HG03280 (cell line): ENCODE data around the gene MAST2.
"Not testable (repeated sequence)": the region's sequence is repeated elsewhere in the genome, so short reads cannot be mapped to it uniquely, and the experiment has no call there.

ENCODE experiments used
- ATAC-seq: cut with Tn5 transposase; IDR thresholded peaks from one replicate; pipeline ENCODE4 v1.9.1; 2021; ENCODE audit warnings: mild to moderate bottlenecking, moderate library complexity; ENCODE audit not compliant: unreplicated experiment

MAST2 gene

GRCh38 chr1:45930258-45931150 lies 127.1 kb downstream of the MAST2 start:
- no peak for ATAC-seq

GRCh38 chr1:45932205-45932604 lies 128.8 kb downstream of the MAST2 start:
- ATAC-seq: not testable (repeated sequence)

DNA sequence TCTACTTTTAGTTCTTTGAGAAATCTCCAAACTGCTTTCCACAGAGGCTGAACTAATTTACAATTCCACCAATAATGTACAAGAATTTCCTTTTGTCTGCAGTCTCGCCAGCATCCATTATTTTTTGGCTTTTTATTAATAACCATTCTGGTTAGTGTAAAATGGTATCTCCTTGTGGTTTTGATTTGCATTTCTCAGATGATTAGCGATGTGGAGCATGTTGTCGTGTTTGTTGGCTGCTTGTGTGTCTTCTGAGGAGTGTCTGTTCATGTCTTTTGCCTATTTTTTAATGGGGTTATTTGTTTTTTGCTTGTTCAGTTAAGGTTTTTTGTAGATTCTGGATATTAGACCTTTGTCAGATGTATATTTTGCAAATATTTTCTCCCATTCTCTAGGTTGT lies 131.5 kb downstream of the MAST2 start:
- ATAC-seq: no peak

DNA sequence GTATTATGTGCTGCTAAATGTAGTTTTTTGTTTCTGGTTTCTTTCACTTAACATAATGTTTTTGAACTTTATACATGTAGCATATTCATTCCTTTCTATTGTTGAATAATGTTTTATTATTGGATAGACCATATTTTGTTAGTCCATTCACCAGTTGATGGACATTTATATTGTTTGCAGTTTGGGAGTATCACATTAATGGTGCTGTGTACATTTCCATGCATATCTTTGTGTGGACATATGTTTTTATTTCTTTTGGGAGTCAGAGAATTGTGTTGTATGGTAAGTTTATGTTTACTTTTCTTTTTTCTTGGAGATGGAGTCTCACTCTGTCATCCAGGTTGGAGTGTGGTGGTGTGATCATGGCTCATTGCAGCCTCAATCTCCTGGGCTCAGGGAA lies 134.6 kb downstream of the MAST2 start:
- no peak for ATAC-seq

DNA sequence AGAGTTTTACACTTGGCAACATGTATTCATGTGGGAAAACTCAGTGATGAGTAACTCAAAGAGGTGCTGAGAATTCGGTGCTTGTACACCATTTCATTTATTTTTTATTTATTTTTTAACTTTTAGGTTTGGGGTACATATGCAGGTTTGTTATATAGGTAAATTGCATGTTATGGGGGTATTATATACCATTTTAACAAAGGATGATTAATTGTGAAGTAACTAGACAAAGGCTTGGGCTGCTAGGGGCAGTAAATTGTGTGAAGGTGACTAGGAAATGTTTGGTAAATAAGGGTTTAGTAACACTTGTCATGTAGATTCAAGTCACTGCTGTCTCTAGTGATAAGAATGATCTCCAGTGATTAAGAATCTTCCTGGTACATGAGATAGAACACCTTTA lies 139.0 kb downstream of the MAST2 start:
- ATAC-seq: no peak

- no peak for ATAC-seq
Measured at GRCh38 chr1:45943185-45943584, 139.8 kb downstream of the MAST2 start.

GRCh38 chr1:45945426-45945825 lies 142.0 kb downstream of the MAST2 start:
- ATAC-seq: no peak

GRCh38 chr1:45949462-45949861 lies 146.1 kb downstream of the MAST2 start:
- not testable (repeated sequence) for ATAC-seq

- ATAC-seq: no peak
Measured at GRCh38 chr1:45952072-45952471, 148.7 kb downstream of the MAST2 start.

DNA sequence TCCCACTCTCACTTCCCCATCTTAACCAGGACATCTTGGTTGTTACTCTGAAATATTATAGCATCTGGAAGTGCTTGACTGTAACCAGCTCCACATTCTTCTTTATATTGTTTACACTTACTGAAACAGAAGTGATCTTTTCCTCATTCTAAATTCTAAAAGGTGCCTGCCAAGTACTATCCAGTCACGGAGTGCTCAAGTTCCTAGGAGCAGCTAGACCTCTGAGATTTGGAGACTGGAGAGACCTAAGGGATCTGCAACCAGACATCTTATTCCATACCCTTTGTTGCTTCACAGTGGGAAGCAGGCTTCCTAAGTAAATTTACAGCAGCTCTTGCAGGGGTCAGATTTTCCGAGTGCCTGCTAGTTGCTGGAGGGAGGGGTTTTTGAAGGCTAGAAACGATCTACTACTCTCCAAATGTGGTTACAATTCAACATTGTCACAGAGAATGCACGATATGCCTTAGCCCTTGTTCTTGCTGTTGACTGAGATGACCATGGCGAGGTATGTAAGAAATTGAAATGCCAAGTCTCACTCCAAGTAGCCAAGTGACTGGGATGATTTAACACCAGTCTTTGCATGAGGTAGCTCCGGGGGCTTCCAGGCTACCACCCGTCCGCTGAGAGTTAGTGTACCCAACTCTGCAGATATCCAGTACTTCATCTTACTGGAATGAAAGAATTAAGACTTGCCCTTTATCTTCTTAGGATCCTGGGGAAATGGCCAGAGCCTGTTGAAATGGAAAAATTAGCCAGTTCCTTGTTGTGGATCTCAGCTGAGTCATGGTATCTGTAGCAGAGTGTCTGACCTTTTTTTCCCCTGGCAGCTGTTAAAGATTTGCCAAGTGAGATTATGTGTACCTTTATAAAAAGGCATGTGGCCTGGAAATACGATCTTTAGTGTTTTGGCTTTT lies 150.8 kb downstream of the MAST2 start:
- ATAC-seq: no peak

GRCh38 chr1:45957684-45958083 lies 154.3 kb downstream of the MAST2 start:
- ATAC-seq: no peak

GRCh38 chr1:45958317-45958716 lies 154.9 kb downstream of the MAST2 start:
- no peak for ATAC-seq

GRCh38 chr1:45960930-45961715 lies 157.7 kb downstream of the MAST2 start:
- no peak for ATAC-seq

DNA sequence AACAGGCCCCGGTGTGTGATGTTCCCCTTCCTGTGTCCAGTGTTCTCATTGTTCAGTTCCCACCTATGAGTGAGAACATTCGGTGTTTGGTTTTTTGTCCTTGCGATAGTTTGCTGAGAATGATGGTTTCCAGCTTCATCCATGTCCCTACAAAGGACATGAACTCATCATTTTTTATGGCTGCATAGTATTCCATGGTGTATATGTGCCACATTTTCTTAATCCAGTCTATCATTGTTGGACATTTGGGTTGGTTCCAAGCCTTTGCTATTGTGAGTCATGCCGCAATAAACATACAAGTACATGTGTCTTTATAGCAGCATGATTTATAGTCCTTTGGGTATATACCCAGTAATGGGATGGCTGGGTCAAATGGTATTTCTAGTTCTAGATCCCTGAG lies 158.5 kb downstream of the MAST2 start:
- not testable (repeated sequence) for ATAC-seq

GRCh38 chr1:45968941-45969666 lies 165.7 kb downstream of the MAST2 start:
- no peak for ATAC-seq

- ATAC-seq: no peak
Measured at GRCh38 chr1:45969866-45970265, 166.5 kb downstream of the MAST2 start.

DNA sequence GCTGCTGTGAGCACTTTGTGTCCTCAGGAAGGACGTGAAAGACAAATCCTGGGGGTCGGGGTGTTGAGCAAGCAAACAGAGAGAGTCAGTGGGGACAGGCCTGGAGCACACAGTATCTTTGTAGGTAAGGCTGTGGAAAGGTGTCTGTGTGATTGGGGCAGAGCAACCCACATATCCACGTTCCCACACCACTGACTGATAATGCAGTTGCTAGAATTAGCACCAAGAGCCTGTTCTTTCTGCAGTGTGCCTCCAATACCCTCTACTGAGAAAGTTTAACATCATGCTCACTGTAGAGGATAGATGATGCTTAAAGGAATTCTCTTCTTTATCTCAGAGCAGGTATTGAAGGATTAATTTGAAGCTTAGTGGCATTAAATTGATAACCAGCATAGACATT lies 167.9 kb downstream of the MAST2 start:
- ATAC-seq: no peak

- ATAC-seq: no peak
Measured at GRCh38 chr1:45971922-45972531, 168.6 kb downstream of the MAST2 start.

DNA sequence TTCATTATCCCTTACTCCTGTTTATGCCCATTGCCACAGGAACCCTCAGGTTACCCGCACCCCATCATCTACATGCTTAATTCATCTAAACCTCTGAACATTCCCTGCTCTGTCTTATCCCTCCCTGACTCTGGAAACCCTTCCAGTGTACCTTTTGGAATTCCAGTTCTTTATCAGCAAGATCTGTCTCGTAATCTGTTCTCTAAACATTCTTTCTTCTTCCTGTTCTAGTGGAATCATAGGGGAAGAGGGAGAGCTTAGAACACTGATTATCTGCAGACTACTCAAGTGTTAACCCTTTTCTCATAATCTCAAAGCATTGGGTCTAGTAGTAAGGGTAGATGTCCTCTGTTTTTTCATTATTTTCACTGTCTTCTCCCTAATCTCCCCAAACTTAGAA lies 169.2 kb downstream of the MAST2 start:
- ATAC-seq: no peak

DNA sequence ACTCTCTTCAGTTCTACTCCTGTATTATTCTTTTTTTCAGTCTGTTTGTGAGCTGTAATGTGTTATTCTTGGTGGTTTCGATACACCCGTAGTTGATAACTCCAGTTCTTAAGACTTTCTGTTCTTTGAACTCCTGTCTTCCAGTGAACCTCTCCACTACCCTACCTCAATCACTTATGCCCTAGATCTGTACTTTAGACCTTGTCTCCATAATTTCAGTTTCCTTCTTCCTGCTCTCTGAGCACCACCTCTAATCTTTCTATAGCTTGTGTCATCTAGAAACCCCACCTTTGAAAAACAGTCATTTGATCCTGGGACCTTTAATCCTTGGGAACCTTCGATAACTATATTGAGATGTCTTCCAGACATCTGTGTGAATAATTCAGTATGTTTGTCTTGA lies 169.7 kb downstream of the MAST2 start:
- ATAC-seq: no peak
